Activated naive CD8-positive, alpha-beta T cell treated with anti-CD3 and anti-CD28 coated beads, Interleukin-2, amount 10 ng/mL, durations not matched to agents 7 days and 5 days (primary cell): ENCODE data around the gene ADPRS. TPM values are rescaled to one million over a fixed set of nuclear protein-coding genes. Genes with fewer than 3 reads are reported as not detected.

Source experiments
- ATAC-seq: fragments of 150-1000 bp; cut with Tn5 transposase; one replicate; pipeline ENCODE4 v1.10.0; 2021; ENCODE audit warnings: low read depth, moderate library complexity
- POLR2A ChIA-PET: fragments of 350-600 bp; sonication (Branson Sonifier 250); formaldehyde crosslinking; loops from one replicate; lab custom pipeline; 2021; ENCODE audit warnings: antibody characterized with exemption; lab: Charles Lee
- DNase-seq: peaks from one replicate; pipeline ENCODE4 v3.0.0; 2021
- H3K27ac Mint-ChIP-seq: one replicate; pipeline ENCODE4 v1.8.0; 2022; ENCODE audit warnings: mild to moderate bottlenecking, mixed read lengths
- H3K27me3 Mint-ChIP-seq: one replicate; pipeline ENCODE4 v1.8.0; 2022; ENCODE audit warnings: mild to moderate bottlenecking, moderate library complexity, mixed read lengths
- H3K36me3 Mint-ChIP-seq: one replicate; pipeline ENCODE4 v1.8.0; 2021; ENCODE audit warnings: mild to moderate bottlenecking, mixed read lengths
- H3K4me1 Mint-ChIP-seq: one replicate; pipeline ENCODE4 v1.8.0; 2021; ENCODE audit warnings: mixed read lengths
- H3K4me3 Mint-ChIP-seq: one replicate; pipeline ENCODE4 v1.8.0; 2022; ENCODE audit warnings: mild to moderate bottlenecking, moderate library complexity, mixed read lengths
- H3K9me3 Mint-ChIP-seq: one replicate; pipeline ENCODE4 v1.8.0; 2021; ENCODE audit warnings: mixed read lengths
- total RNA-seq, 2 experiments: library from RNA; stranded (reverse); gene quantifications; one replicate each; pipeline ENCODE4 v1.2.3, GENCODE V29; 2021

Gene ADPRS
- total RNA-seq, 2 experiments from 2014 or later = 30.7 to 32.7 TPM

DNA sequence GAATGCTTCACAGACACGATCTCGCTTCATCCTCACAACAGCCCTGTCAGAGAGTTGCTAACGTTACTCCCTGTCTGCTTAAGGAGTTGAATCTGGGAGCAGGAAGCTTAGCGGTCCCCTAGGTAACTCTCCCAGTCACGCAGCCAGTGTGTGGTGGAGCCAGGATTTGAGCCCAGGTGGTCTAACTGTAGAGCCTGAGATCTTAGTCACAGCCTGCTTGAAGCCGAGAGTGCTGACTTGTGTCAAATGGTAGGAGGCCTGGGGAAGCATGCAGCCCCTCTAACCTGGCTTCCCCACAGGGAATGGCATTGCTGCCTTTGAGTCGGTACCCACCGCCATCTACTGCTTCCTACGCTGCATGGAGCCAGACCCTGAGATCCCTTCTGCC, 4.1 kb downstream of the ADPRS start:
- DNase-seq (no peak), ATAC-seq (no peak)
- H3K27ac Mint-ChIP-seq = no peak overlapping the region
- H3K36me3 Mint-ChIP-seq = peaks cover 10% of the 10 kb centered on the region
- no peaks in the 10 kb centered on the region for H3K9me3 Mint-ChIP-seq
- POLR2A ChIA-PET = no interaction called here
- peaks cover 10% of the 10 kb centered on the region for H3K4me1 Mint-ChIP-seq
- no peaks in the 10 kb centered on the region for H3K27me3 Mint-ChIP-seq
- H3K4me3 Mint-ChIP-seq = no peak overlapping the region

DNA sequence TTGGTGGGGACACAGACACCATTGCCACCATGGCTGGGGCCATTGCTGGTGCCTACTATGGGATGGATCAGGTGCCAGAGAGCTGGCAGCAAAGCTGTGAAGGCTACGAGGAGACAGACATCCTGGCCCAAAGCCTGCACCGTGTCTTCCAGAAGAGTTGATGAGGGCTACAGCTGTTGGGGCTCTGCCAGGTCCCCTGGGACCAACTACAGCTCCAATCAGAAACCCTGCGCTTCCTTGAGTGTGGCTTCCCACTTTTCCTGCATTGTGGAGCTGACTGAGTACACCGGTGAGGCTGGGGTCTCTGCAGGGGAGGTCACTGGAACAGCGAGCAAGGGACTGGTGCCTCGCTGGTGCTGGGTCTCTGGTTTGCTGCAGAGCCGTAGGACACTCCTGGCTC, 4.5 kb downstream of the ADPRS start:
- H3K9me3 Mint-ChIP-seq = no peaks in the 10 kb centered on the region
- no peaks in the 10 kb centered on the region for H3K27me3 Mint-ChIP-seq
- H3K36me3 Mint-ChIP-seq = peaks cover 10% of the 10 kb centered on the region
- DNase-seq (no peak), ATAC-seq (no peak)
- H3K27ac Mint-ChIP-seq = no peak overlapping the region
- H3K4me3 Mint-ChIP-seq = no peak overlapping the region
- H3K4me1 Mint-ChIP-seq = peaks cover 10% of the 10 kb centered on the region
- POLR2A ChIA-PET = no interaction called here

- POLR2A ChIA-PET = no interaction called here
- Mint-ChIP-seq H3K4me1 (peaks cover 10% of the 10 kb centered on the region), H3K27ac (no peak overlapping the region), H3K9me3 (no peaks in the 10 kb centered on the region), H3K4me3 (no peak overlapping the region), H3K36me3 (peaks cover 10% of the 10 kb centered on the region), H3K27me3 (no peaks in the 10 kb centered on the region)
- DNase-seq = no peak
- ATAC-seq = no peak
Measured at GRCh38 chr1:36093929-36094328, 5.2 kb downstream of the ADPRS start.

DNA sequence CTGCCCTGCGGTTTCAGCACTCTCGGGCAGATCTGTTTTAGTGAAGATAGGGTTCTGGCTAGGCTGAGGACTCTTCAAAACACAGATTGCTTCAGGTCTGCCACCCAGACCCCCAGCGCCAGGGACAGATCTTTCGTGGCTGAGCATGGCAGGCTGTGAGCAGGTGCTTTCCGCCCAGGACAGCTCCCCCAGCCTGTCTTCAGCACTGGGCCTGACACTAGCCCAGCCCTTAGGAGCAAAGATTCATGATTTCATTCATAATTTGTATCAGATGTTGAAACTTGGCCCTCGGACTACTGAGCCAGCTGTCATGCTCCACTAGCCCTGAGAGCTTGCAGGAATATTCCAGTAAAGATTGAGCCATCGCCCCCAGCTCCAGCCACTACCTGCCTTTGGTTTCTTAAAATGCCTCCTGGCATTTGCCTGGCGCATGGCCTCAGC, 5.9 kb downstream of the ADPRS start:
- Mint-ChIP-seq H3K27ac (no peak overlapping the region), H3K27me3 (no peaks in the 10 kb centered on the region), H3K36me3 (peaks cover 8% of the 10 kb centered on the region), H3K9me3 (no peaks in the 10 kb centered on the region), H3K4me1 (peaks cover 8% of the 10 kb centered on the region), H3K4me3 (no peak overlapping the region)
- no peak for ATAC-seq
- no peak for DNase-seq
- POLR2A ChIA-PET = interaction anchor here (1.1 kb wide), 2 partner anchors 55 to 164 kb away, joined by 3 read pairs; partner anchors contain the start of genes AGO3 and TRAPPC3

DNA sequence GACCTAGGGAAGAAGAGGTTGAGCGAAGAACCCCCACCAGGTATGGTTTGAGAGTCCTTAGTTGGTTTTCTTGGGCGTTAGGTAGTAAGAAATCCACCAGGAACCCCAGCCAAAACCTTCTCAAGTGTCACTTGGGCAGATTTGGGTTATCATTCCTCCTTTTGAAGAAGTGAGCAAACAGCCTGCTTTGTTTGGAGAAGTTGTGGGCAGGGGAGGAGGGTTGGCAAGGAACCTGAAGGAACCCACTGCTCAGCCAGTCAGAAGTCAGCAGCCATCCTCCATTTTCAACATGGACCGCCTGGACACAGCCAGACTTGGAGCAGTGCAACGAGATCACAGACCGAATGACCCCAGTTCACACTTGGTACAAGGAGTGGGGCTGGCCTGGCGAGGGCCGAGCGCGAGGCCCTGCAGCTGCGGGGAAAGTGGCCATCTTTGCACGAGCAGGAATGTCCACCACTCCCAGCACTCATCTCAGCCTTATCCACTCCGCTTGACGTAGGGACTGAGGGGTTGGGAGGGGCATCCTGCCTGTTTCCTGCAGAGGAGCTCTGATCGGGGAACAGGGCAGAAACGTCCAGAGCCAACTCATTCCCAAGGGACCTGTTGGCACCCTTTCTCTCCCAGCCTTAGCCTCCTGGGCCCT, 7.2 kb downstream of the ADPRS start:
- ATAC-seq (no peak), DNase-seq (no peak)
- peaks cover 4% of the 10 kb centered on the region for H3K36me3 Mint-ChIP-seq
- H3K4me3 Mint-ChIP-seq = no peak overlapping the region
- H3K9me3 Mint-ChIP-seq = no peaks in the 10 kb centered on the region
- peaks cover 8% of the 10 kb centered on the region for H3K4me1 Mint-ChIP-seq
- POLR2A ChIA-PET = interaction anchor here (1.4 kb wide), 1 partner anchor 39 kb away, joined by 5 read pairs; no protein-coding TSS in a partner anchor
- H3K27me3 Mint-ChIP-seq = peaks cover 2% of the 10 kb centered on the region
- H3K27ac Mint-ChIP-seq = no peak overlapping the region

- peak overlapping the region; percentile 71 for H3K27ac Mint-ChIP-seq
- no peak for DNase-seq
Measured at GRCh38 chr1:36096500-36097432, 8.1 kb downstream of the ADPRS start.

DNA sequence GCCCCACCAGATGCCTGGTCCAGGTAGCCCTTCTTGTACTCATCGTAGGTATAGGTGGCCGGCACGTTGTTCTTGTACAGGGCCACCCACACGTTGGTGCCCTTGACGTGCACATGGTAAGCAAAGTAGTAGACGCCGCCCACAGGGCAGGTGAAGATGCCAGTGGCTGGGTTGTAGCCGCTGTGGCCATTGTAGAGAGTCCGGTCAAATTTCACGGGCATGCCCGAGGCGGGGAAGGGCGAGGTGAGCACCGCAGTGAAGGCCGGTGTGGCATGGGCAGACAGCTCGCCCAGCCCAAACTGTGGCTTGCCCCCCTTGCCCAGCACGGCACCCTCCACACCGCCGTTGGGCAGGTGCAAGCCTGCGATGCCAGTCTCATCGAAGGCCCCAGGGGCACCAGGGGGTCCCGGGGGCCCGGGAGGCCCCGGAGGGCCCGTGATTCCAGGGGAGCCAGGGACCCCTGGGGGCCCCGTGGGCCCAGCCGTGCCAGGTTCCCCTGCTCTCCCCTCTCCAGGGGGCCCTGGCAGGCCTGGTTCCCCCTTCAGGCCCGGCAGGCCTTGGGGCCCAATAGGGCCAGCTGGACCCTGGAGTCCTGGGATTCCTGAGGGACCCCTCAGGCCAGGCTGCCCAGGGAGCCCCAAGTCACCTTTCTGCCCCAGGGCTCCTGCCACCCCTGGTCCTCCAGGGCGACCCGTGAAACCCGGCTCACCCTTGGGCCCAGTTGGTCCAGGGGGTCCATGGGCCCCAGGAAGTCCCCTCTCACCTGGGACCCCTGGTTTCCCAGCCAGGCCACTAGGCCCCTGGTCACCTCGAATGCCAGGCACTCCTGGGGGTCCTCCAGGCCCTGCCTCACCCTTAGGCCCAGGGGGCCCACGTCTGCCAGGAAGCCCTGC, 9.2 kb downstream of the ADPRS start:
- peaks cover 2% of the 10 kb centered on the region for H3K36me3 Mint-ChIP-seq
- H3K27ac Mint-ChIP-seq = peak overlapping the region; percentile 16
- H3K4me1 Mint-ChIP-seq = peaks cover 7% of the 10 kb centered on the region
- DNase-seq (no peak), ATAC-seq (no peak)
- no peak overlapping the region for H3K4me3 Mint-ChIP-seq
- POLR2A ChIA-PET = interaction anchor here (0.8 kb wide), 1 partner anchor 37 kb away, joined by 3 read pairs; no protein-coding TSS in a partner anchor
- no peaks in the 10 kb centered on the region for H3K9me3 Mint-ChIP-seq
- H3K27me3 Mint-ChIP-seq = peaks cover 2% of the 10 kb centered on the region

More at GRCh38 chr1:36096500-36097432, 8.1 kb downstream of the ADPRS start:
- H3K4me3 Mint-ChIP-seq = no peak overlapping the region
- no peaks in the 10 kb centered on the region for H3K9me3 Mint-ChIP-seq
- peaks cover 2% of the 10 kb centered on the region for H3K27me3 Mint-ChIP-seq
- POLR2A ChIA-PET = interaction anchor here (1.4 kb wide), 1 partner anchor 38 kb away, joined by 5 read pairs; no protein-coding TSS in a partner anchor
- H3K4me1 Mint-ChIP-seq = peaks cover 8% of the 10 kb centered on the region
- peaks cover 4% of the 10 kb centered on the region for H3K36me3 Mint-ChIP-seq
- ATAC-seq = no peak

- no peak for DNase-seq
- POLR2A ChIA-PET = interaction anchor here (0.8 kb wide), 1 partner anchor 36 kb away, joined by 3 read pairs; no protein-coding TSS in a partner anchor
- Mint-ChIP-seq H3K4me3 (no peak overlapping the region), H3K4me1 (peaks cover 7% of the 10 kb centered on the region), H3K9me3 (no peaks in the 10 kb centered on the region), H3K36me3 (no peaks in the 10 kb centered on the region), H3K27ac (no peak overlapping the region), H3K27me3 (peaks cover 2% of the 10 kb centered on the region)
- no peak for ATAC-seq
Measured at GRCh38 chr1:36098650-36099365, 10.1 kb downstream of the ADPRS start.

DNA sequence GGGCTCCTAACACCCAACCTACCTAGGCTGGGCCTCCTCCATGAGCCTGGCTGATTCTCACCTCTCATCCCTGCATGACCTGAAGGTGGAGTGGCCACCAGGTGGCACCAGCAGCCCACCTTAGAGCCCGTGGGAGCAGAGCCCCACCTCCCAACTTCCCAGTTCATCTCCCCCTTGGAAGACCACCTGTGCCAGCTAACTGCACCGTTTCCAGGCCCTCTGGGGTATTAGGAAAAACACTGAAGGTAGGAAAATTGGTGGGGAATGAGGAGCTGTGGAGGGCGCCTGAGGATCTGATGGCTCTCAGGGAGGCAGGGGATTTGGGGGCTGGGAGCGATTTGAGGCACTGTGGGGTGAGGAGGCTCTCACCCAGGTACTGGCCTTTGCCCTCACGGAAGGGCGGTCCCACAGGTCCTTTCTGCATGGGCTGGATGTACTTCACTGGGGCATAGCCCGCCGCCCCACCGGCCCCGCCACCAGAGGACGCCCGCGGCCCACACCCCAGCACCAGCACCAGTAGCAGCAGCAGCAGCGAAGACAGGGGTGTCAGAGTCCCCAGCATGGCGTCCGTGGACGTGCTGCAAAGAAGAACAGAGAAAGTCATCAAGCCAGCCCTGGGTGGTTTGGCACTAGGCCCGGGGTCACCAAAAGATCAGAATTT, 11.1 kb downstream of the ADPRS start:
- Mint-ChIP-seq H3K9me3 (no peaks in the 10 kb centered on the region), H3K36me3 (no peaks in the 10 kb centered on the region), H3K27ac (peak overlapping the region; percentile 61), H3K4me1 (peaks cover 6% of the 10 kb centered on the region), H3K27me3 (peaks cover 2% of the 10 kb centered on the region), H3K4me3 (peak overlapping the region; percentile 48)
- POLR2A ChIA-PET = interaction anchor here (1.0 kb wide), 1 partner anchor 36 kb away, joined by 6 read pairs; no protein-coding TSS in a partner anchor
- DNase-seq (peak; percentile 87), ATAC-seq (peak; percentile 85)

DNA sequence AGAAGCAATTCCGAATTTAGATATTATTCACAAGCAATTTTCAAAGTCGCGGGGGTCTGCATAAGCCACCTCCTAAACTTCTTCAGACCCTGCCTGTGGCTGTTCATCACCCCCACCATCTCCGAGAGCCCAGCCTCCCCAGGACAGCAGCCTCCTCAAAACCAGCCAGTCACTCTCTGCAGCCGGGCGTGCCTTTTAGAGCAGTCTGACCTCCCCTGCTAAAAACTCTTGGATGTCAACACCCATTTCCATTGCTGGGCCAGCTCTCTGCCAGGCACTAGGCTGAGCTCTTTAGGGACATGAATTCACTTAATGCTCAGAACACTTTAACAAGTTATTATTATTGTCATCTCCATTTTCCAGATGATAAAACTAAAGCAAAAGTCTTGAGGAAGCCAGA, 11.7 kb downstream of the ADPRS start:
- peak overlapping the region; percentile 25 for H3K27ac Mint-ChIP-seq
- no peaks in the 10 kb centered on the region for H3K36me3 Mint-ChIP-seq
- DNase-seq (no peak), ATAC-seq (no peak)
- POLR2A ChIA-PET = interaction anchor here (0.6 to 1.7 kb wide), 4 partner anchors 10 to 87 kb away, joined by 5 to 7 read pairs (median 6); no protein-coding TSS in a partner anchor
- peak overlapping the region; percentile 48 for H3K4me3 Mint-ChIP-seq
- peaks cover 6% of the 10 kb centered on the region for H3K4me1 Mint-ChIP-seq
- no peaks in the 10 kb centered on the region for H3K9me3 Mint-ChIP-seq
- peaks cover 2% of the 10 kb centered on the region for H3K27me3 Mint-ChIP-seq

DNA sequence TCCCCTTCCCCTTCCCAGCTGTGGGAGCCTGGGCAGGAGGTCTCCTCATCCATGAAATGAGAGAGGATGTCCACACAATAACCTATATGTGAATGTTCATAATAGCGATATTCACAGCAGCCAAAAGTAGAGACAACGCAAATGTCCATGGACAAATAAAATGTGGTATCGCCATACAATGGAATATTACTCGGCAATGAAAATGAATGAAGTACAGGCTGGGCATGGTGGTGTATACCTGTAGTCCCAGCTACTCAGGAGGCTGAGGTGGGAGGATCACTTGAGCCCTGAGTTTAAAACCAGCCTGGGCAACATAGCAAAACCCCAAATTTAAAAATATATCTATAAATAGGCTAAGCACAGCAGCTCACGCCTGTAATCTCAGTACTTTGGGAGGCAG, 12.9 kb downstream of the ADPRS start:
- Mint-ChIP-seq H3K36me3 (no peaks in the 10 kb centered on the region), H3K9me3 (no peaks in the 10 kb centered on the region), H3K4me1 (peaks cover 9% of the 10 kb centered on the region), H3K27me3 (peaks cover 2% of the 10 kb centered on the region), H3K4me3 (no peak overlapping the region), H3K27ac (no peak overlapping the region)
- DNase-seq (no peak), ATAC-seq (no peak)
- POLR2A ChIA-PET = interaction anchor here (1.5 to 1.7 kb wide), 2 partner anchors 32 to 86 kb away, joined by 5 to 15 read pairs; no protein-coding TSS in a partner anchor
